ENCODE measurements around the gene BAIAP3. TPM values are rescaled to one million over a fixed set of nuclear protein-coding genes. Genes with fewer than 3 reads are reported as not detected.
A peak's percentile ranks its signal among the peaks of the same experiment; 100 is the strongest.

Gene BAIAP3
- polyA plus RNA-seq, 3 donors: 5.3 to 14.6 (median 6.6) TPM

GRCh38 chr16:1341495-1342420, 8.3 kb downstream of the BAIAP3 start:
- no peak for DNase-seq (ENCODE audit: extremely low read depth in 1 of 11, low read depth in 9 of 11, low spot score in 4 of 11)

DNA sequence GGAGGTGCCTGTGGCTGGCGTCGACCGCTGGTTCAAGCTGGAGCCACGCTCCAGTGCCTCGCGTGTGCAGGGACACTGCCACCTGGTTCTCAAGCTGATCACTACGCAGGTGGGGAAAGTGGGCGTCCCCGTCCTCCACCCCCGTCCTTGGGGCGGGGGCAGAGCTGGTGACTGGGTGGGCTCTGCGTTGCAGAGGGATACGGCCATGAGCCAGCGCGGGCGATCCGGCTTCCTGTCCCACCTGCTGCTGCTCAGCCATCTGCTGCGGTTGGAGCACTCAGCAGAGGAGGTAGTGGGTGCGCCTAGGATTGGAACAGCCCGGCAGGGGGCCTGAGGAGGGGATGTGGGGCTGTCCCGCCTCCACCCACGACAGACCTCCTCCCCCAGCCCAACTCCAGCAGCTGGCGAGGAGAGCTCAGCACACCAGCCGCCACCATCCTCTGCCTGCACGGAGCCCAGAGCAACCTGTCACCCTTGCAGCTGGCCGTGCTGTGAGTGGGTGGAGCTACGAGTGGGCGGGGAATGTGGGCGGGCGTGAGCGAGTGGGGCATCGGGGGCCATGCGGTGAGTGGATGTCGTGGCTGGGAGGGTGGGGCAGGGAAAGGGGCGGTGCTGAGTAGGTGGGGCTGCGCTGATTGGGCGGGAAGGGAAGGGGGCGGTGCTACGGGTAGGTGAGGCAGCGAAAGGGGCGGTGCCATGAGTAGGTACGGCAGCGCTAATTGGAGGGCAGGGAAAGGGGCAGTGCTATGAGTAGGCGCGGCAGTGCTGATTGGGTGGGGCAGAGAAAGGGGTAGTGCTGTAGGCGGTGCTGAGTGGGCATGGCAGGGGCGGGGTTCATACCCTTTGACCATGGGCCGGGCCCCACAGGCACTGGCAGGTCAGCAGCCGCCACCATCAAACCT, 9.3 kb downstream of the BAIAP3 start:
- DNase-seq (ENCODE audit: extremely low read depth in 1 of 11, low read depth in 9 of 11, low spot score in 4 of 11): peak; percentile 70 to 92 (median 85)

- no peak for DNase-seq (ENCODE audit: extremely low read depth in 1 of 11, low read depth in 9 of 11, low spot score in 4 of 11)
Measured at GRCh38 chr16:1343428-1344242, 10.2 kb downstream of the BAIAP3 start.

DNA sequence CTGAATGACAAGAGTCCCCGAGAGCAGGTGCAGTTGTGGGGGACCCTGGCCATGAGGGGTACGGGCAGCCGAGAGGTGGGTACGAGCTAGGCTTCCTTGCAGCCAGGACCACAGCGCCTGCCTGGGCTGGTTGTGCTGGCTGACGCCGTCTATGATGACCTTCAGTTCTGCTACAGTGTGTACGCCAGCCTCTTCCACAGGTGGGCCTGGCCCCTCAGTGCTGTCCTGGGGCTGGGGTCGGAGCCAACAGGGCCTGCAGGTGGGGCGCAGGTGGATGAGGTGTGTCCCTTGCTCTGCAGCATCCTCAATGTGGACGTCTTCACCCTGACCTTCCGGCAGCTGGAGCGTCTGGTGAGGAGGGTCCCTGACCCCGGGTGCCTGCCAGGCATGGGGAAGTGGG, 11.1 kb downstream of the BAIAP3 start:
- DNase-seq (ENCODE audit: extremely low read depth in 1 of 11, low read depth in 9 of 11, low spot score in 4 of 11): no peak

DNA sequence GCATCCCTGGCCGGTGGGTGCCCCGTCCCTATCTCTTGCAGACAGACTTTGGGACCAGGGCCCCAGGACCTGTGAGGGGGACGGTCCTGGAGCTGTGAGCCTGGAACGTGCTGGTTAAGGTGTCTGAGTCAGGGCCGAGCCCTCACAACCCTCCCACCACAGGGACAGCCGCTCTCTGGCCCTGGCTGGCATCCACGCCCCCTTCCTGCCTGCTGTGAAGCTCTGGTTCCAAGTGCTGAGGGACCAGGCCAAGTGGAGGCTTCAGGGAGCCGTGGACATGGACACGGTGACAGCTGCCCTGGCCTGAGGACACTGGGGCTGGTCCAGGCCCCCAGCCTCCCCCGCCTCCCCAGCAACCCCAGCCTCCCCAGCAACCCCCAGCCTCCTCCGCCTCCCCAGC, 11.6 kb downstream of the BAIAP3 start:
- no peak for DNase-seq (ENCODE audit: extremely low read depth in 1 of 11, low read depth in 9 of 11, low spot score in 4 of 11)

DNA sequence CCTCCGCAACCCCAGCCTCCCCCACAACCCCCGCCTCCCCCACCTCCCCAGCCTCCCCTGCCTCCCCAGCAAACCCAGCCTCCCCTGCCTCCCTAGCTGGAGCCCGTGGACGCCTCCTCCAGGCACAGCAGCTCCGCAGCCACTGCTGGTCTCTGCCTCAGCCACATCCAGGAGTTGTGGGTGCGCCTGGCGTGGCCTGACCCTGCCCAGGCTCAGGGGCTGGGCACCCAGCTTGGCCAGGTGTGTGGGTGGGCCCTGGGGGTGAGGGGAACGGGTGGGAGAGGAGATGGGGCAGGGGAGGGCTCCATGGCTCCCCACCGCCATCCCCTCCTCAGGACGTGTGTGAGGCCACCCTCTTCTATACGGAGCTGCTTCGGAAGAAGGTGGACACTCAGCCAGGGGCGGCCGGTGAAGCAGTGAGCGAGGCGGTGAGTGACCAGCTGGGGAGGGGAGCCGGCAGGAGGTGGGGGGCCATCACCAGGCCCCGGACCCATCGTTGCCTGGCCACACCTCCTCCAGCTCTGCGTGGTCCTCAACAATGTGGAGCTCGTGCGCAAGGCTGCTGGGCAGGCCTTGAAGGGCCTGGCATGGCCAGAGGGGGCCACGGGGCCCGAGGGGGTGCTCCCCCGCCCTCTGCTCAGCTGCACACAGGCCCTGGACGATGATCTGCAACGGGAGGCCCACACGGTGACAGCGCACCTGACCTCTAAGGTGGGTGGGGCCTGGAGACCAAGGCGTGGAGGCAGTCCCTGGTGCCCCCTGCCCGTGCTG, 12.4 kb downstream of the BAIAP3 start:
- DNase-seq (ENCODE audit: extremely low read depth in 1 of 11, low read depth in 9 of 11, low spot score in 4 of 11): no peak

DNA sequence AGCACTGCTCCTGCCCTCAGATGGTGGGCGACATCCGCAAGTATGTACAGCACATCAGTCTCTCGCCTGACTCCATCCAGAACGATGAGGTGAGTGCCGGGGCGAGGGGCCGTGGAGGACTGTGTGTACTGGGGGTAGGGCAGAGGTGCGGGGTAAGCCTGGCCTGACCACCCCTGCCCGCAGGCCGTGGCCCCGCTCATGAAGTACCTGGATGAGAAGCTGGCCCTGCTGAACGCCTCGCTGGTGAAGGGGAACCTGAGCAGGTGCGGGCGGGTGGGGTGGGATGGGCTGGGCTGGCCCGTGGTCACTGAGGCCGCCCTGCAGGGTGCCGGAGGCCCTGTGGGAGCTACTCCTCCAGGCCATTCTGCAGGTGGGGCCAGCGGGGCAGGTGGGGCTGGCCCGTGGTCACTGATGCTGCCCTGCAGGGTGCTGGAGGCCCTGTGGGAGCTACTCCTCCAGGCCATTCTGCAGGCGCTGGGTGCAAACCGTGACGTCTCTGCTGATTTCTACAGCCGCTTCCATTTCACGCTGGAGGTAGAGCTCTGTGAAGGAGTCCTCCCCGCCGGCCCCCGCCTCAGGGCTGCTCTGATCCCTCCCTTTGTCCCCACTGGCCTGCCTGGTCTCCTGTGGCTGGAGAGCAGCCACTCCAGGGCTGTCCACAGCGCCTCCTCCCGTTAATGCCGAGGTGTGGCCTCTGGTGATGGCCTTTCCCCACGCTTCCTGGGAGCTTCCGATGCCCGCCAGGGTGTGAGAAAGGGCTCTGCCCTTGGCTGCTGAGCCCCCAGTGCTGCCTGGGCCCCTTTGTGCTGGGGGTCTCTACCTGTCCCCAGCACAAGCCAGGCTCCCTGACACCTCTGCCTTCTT, 13.2 kb downstream of the BAIAP3 start:
- DNase-seq (ENCODE audit: extremely low read depth in 1 of 11, low read depth in 9 of 11, low spot score in 4 of 11): no peak

DNA sequence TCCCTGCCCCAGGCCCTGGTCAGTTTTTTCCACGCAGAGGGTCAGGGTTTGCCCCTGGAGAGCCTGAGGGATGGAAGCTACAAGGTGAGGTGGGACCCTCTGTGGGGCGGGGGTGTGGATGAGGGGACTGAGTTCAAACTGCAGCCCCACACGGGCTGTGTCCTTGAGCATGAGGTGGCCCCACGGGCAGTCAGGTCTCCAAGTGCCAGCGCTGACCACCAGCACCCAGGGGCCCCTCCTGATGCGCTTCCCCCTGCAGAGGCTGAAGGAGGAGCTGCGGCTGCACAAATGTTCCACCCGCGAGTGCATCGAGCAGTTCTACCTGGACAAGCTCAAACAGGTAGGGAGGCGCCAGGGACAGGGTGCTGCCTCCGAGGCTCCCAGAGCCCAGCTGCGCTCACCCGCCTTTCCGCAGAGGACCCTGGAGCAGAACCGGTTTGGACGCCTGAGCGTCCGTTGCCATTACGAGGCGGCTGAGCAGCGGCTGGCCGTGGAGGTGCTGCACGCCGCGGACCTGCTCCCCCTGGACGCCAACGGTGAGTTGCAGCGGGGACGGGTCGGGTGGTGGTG, 13.9 kb downstream of the BAIAP3 start:
- DNase-seq (ENCODE audit: extremely low read depth in 1 of 11, low read depth in 9 of 11, low spot score in 4 of 11): no peak

GRCh38 chr16:1347962-1348361, 14.5 kb downstream of the BAIAP3 start:
- no peak for DNase-seq (ENCODE audit: extremely low read depth in 1 of 11, low read depth in 9 of 11, low spot score in 4 of 11)

DNA sequence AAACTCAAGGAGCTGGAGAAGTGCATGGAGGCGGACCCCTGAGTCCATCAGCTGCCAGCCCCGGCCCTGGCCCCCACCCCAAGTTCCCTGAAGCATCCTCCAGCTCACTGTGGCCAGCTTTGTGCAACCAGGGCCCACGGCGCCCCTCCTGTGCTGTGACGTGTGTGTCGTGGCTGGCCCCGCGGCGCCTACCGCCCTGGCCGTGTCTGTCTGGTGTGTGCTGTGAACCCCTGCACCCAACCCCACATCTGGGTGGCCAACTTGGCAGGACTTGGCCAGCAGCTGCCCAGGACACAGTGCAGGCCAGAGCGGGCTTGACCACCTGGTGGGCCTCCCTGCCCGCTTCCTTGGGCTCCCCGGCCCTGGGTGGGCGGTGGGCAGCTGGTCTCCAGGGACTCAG, 15.0 kb downstream of the BAIAP3 start:
- no peak for DNase-seq (ENCODE audit: extremely low read depth in 1 of 11, low read depth in 9 of 11, low spot score in 4 of 11)

DNA sequence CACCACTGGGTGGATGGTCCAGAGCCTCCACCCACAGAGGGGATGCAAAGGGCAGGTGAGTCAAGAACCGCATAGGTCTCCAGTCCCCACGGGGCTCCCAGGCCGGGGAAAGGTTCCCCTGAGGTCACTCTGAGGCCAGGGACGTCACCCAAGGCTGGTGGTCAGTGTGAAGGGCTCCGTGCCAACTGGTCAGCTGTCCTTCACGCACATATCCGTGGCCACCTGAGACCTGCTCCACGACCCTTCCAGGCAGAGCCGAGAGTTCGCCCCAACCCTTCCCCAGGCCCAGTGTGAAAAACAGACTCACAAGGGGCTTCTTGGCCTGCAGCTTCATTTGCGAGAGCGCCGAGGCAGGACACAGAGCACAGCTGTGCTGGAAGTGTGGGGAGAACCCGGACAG, 15.5 kb downstream of the BAIAP3 start:
- no peak for DNase-seq (ENCODE audit: extremely low read depth in 1 of 11, low read depth in 9 of 11, low spot score in 4 of 11)

- no peak for DNase-seq (ENCODE audit: extremely low read depth in 1 of 11, low read depth in 9 of 11, low spot score in 4 of 11)
Measured at GRCh38 chr16:1349351-1349750, 15.9 kb downstream of the BAIAP3 start.

- no peak for DNase-seq (ENCODE audit: extremely low read depth in 1 of 11, low read depth in 9 of 11, low spot score in 4 of 11)
Measured at GRCh38 chr16:1349951-1350350, 16.5 kb downstream of the BAIAP3 start.

- no peak for DNase-seq (ENCODE audit: extremely low read depth in 1 of 11, low read depth in 9 of 11, low spot score in 4 of 11)
Measured at GRCh38 chr16:1350691-1351090, 17.2 kb downstream of the BAIAP3 start.

GRCh38 chr16:1351215-1351581, 17.8 kb downstream of the BAIAP3 start:
- no peak for DNase-seq (ENCODE audit: extremely low read depth in 1 of 11, low read depth in 9 of 11, low spot score in 4 of 11)

DNA sequence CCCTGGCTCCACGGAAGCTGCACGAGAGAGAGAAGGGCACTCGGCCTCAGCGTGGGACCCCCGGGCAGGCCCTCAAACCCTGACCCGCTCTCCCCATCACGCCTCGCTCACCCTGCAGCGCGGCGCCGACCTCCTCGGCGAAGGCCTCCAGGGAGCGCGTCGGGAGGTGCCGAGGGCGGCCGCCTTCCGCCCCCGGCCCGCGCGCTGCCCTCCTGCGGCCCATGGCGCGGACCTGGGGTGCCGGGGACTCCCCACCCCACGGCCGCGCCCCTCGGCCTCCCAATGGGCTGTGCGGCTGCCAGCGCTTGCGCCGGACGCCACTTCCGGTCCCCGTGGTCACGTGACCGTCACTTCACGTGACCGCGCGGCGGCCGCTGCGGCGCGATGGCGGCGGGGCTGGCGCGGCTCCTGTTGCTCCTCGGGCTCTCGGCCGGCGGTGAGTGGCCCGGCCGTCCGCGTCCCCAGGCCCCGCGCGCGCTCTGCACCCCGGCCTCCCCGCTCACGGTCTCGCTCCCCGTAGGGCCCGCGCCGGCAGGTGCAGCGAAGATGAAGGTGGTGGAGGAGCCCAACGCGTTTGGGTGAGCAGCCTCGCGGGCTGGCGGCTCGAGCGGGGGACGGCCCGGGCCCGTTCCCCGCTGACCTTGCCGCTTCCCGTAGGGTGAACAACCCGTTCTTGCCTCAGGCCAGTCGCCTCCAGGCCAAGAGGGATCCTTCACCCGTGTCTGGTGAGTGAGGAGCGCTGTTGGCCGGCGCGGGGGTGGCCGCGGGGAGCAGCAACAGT, 18.3 kb downstream of the BAIAP3 start, which contains the start of the genes GNPTG and TSR3:
Gene GNPTG, plus strand, starts transcription at position 350 of the 781 bp plus-strand sequence. Its CDS starts 35 bp downstream, at position 385.
Gene TSR3, minus strand, starts transcription at position 297 of the 781 bp plus-strand sequence. Its CDS starts 74 bp downstream, at position 223.
- DNase-seq (ENCODE audit: extremely low read depth in 1 of 11, low read depth in 9 of 11, low spot score in 4 of 11): peak; percentile 61 to 81 (median 75)

Measured in renal cortex interstitium (tissue), 11 donors.